ENCODE results near the gene ATP8B1.

Gene ATP8B1

DNA sequence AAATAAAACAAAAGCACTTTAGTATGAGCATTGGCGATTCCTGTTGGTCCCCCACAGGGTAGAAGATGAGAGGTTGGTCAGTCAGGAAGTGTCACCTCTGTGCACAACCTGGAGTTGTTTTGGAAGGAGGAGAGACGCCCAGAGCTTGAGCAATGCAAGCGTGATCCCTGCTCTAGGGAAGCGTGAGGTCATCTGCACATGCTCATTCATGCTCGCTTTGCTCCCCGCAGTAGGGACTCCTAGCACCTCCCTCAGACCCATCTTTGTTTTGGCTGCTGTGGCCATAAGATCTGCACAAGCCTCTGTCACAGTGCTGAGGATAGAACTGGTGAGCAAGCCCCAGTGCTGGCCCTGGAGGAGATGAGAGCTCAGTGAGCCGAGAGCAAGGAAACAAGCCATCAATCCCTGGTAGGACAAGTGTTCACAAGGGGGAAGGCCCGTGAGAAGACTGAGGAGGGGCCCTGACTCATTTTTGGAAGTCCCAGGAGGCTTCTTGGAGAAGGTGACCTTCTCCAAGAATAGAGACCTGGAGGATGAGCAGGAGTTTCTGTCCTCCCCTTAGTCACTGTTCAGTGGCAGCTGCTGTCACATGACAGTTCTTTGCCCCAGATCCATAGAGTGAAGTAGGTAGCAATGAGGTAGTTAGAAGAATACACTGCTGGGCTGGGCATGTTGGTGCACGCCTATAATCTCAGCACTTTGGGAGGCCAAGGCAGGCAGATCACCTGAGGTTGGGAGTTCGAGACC, 13.3 kb upstream of the ATP8B1 start:
- DNase-seq, result no peak

DNA sequence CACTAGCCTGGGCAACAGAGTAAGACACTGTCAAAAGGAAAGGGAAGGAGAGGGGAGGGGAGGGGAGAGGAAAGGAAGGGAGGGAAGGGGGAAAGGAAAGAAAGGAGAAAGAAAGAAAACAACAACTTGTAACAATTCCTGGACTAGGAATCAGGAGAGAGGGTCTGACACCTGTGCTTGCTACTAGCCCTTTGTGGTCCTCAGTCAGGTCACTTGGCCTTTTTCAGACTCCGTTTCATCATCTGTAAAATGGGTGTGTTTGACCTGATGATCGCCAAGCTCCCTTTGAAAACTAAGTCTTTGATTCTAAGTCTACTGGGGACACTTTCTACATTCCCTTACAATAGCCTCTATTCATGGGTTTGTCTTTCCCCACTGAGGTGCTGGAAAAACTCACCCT, 11.4 kb upstream of the ATP8B1 start:
- DNase-seq, result no peak

DNA sequence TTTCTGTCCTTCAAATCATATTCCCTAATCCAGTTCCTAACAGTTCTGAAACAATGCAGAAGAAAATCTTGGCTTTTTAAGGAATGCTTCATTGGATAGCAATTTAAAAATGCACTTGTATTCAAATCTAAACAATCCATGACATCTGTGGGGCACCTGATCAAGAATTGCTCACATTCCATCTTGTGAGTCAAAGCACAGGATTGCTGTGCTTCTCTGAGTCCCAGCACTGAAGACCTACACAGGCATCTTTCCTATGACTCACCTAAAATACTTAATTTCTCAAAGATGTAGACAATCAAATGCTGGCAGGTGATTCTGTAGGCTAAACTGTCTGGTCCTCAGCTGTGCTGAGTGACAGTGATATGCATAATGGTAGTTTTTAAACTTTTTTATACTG, 10.1 kb upstream of the ATP8B1 start:
- no peak for DNase-seq

DNA sequence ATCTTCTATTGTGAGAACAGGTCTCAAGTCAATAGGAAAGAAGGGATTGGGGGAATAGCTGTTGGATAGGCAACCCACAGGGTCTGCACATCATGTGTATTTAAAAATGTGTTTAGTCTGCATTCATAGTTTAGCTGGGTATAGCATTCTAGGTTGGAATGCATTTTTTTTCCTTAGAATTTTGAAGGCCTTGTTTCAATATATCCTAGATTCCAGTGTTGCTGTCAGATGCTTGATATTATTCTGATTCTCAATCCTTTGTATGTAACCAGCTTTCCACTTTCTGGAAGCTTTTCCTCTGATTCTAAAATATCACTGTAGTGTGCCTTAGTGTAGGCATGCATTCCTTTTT, 9.0 kb upstream of the ATP8B1 start:
- DNase-seq, result no peak

DNA sequence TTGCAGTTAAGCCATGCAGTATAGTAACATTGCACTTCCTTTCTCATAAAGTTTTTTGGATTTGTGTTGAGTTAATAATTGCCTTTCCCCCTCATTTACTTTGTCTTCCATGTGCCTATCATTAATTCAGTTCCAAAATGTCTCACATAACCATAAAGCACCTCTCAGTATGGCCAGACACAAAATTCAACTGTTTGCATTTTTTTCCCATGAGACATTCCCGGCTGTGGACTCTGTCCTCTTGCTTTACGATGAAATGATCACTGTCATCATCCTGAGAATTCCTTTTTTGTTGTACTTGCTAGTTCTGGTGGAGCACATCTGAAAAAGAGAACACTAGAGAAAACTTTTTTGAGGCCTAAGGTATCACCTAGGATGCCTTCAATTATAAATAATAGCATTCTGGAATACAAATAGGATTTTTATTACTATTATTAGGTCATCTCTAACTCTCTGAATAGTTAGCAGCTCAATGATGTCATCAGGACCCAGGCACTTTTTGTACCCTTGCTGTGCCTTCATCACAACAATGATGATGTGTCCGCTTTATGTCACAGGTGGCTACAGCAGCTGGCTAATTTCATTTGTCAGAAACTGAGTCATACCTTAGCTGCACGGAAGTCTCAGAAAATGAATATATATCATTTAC, 8.5 kb upstream of the ATP8B1 start:
- no peak for DNase-seq

DNA sequence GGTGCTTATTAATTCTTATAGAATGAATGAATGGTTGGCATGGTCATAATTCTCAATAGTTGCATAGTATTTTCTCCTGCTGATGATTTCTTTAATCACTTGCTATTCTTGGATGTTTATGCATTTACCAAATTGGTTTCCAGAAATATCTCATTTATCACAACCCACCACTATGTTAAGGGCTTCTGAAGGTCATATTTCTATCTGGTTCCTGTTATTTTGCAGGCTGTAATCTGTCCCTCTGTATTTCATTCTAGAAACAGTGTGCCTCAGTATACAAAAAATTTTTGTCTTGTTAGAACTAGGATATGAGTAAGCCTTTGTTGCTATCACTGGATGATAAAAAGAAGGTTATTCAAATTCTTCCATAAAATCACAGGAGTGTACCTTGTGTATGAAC, 6.1 kb upstream of the ATP8B1 start:
- DNase-seq, result no peak

DNA sequence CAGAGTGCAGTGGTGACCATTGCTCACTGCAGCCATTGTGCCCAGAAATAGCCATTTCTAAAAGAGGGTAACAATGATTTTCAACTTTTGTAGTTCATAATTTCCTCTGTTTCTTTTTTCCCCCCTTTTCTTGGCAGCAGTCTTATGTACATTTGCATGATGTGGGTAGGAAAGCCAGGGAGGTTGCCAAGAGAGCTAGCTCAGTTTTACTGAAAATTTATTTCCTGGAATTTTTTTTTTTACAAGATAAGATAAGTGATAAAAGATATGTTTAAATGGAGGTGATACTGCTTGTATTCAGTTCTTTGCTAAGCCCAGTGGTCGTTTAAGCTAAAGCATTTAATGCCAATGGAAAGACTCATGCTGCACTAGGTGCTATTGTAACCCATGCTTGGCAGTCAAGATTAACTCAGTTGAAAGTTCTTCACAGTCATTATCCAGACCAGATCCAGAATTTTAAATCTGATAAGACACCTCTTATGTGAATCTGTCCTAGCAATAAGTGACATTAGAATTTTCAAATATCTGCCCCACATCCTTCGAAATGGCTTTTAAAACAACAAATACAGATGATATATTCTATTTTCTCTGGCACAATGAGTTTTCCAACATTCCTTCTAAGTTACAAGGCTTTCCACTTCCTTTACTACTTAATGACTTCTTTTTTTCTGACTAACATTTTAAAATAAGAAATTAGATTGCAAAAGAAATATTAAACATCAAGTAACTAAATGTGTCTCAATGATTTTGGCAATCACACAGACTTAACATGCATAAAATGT, 4.4 kb upstream of the ATP8B1 start:
- no peak for DNase-seq

DNA sequence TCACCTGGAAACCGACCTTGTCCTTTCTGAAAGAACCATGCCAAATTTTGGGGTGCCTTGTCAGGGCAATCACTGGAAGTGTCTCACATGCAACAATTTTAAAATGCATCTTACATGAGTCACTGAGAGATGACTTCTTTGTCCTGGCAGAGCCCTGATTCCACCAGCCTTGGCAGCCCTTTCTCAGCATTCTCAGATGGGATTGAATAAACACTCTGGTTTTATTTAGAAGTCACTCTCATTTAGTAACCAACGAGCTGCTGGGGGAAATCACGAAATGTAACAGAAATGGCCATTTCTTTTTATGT, 3.8 kb upstream of the ATP8B1 start:
- no peak for DNase-seq

DNA sequence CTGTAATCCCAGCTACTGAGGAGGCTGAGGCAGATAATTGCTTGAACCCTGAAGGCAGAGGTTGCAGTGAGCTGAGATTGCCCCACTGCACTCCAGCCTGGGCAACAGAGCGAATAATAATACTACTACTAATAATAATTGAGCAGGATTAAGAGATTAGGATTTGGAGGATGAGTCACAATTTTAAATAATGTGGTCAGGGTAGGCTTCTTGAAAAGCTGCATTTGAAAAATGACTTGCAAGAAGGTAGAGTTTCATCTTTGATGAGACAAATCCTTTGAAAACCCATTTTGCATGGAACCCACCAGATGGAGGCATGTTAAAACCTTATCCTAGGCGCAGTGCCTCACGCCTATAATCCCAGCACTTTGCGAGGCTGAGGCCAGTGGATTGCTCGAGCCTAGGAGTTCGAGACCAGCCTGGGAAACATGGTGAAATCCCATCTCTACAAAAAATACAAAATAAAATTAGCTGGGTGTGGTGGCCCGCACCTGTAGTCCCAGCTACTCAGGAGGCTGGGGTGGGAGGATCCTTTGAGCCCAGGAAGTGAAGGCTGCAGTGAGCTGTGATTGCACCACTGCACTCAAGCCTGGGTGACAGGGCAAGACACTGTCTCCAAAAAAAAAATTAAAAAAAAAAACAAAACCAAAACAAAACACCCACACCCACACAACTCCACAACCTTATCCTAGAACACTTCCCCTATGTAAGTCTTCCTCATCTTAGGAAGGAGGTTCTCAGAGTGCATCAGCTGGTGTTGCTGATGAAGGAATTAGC, 3.3 kb upstream of the ATP8B1 start:
- DNase-seq, result no peak

DNA sequence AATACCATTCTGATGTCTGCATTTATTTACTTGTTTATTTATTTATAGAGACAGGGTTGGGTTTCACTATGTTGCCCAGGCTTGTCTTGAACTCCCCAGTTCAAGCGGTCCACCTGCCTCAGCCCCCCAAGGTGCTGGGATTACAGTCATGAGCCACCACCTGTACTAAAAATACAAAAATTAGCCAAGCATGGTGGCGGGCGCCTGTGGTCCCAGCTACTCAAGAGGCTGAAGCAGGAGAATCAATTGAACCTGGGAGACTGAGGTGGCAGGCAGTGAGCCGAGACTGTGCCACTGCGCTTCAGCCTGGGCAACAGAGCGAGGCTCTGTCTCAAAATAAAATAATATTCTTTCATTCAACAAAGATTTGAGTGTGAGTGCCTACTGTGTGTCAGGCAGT, 2.0 kb upstream of the ATP8B1 start:
- DNase-seq, result no peak

DNA sequence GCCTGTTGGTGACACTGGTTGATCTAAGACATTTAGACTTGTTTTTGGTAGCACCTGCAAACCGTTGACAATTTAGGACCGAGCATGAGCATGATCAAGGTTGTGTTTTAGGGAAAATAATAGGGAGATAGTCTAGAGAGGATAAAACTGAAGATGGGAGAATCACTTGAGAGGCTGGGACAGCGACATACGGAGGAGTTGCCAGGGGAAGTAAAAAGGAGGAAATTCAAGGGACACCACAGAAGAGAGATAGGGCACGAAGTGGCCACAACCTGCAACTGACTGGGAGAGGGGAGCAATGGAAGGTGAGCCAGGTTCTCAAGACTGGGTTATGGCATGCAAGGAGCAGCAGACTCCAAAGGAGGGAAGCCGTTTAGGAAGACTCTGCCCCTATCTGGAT, 1.4 kb upstream of the ATP8B1 start:
- DNase-seq, result no peak

DNA sequence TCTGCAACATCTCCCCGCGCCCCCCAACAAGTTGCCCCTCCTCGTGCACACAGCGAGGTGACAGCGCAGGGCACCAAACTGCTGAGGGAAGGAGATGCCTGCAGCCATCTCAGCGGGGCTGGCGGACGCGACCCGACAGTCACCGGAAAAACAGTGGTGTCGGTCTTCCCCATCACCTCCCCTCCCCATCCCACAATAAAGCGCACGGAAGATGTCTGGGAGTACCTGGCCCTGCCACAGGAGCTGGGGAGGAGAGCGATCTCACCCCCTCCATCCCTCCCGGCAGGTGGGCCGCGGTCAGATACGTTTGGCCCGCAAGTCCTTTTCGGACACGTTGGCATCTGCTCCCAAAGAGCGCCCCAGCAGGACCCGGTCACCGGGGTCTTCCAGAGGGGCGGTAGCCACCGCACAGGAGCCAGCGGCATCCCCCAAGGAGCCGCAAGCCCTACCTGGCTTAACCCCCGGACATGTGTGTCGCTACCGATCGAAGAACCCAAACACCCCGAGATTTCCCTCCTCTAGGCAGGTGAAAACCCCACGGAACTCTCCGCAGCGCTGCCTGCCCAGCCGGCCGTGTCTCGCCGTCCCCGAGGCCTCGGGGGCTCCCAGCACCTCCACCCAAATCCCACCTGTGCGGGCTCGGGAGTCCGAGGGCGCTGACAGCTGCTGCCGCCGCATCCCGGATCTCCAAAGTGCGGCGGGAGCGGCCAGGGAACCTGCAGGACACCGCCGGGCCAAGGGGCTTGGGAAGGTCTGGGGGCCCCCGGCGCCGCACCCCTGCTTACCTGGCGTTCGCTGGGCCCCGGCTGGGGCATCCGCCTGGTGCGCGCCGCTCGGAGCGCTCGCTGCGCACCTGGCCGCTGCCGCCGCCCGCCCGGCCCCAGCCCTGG, 657 bp downstream of the ATP8B1 start:
- no peak for DNase-seq

DNA sequence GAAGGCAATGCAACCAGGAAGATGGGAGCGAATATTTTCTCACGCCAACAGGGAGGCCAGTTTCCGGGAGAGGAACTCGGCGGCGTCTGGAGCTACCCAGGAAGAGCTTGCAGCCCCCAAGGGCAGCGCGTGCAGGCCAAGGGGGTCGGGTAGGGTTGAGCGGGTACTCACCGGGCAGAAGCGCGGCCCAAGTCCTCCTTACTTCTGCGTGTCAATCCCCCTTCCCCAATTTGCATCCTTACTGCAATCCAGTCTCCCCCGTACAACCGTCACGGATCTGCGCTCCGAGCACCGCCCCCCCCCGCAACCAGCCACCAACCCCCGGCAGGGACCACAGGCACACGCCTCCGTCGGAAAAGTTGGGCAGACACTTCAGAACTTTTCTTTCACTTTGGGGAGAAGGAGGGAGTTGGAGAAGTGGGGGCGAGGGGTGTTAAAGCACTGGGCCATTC, 1.3 kb downstream of the ATP8B1 start:
- DNase-seq, result peak; percentile 20

DNA sequence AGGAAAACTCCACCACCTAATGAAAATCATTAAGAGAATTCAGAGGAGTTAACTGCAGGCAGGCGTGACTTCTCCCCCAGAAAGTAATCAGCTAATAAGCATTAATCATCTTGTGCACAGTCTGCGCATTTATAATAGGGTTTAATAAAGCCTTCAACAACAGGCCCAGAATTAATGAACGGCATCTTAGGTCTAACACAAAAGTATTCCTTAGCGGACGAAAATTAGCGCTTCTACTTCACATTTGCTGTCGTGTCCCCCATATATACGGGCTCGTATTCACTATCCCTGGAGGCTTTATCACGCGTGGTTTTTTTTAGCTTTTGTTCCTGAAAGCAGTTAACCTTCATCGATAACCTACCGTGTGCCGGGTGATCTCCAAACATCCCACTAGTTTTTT, 1.8 kb downstream of the ATP8B1 start:
- DNase-seq, result no peak

DNA sequence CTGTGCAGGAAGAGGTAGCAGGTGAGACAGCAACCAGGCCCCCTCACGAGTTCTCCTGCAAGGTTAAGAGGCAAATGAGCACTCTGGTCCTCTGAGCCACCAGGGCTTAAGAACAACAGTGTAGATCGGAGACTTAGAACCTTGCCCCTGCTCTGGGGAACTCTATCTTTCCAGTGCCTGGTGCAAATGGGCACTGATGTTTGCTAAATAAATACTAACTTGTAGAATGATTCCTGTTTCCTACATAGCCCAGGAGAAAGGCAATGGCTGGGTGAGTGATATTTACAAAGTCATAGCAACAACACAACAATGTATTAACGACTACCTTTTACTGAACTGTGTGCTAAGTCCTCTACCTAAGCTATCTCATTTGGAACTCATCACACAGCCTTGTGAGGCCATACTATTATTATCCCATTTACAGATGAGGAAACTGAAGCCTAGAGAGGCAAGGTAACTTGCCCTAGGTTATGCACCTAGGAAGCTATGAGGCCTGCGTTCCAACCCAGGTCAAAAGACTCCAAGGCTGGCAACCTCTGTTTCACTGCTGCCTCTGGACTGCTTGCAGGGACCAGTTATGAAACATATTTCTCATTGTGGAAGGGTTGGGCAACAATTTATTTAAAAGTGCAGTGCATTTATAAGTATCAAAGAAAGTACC, 4.3 kb downstream of the ATP8B1 start:
- DNase-seq, result peak; percentile 42

DNA sequence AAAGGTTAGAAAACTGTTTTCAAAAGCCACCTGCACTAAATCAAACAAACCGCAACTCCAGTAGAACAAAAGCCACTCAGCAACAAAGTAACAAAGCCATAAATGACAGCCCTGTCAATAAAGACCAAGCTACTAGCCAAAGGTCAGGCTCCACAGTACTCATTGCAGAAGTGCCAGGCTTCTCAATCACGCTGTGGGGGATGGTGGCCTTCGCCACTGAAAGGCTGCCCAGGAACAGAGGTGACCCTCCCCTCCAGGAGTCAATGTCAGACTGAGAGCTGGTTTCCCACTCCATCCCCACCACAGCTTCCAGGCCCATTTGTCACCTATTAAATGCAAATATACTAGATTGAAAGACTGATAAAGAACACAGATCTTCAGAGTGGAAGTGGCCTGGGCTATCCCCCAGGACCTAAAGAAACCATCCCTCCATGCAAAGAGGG, 5.9 kb downstream of the ATP8B1 start:
- DNase-seq, result peak; percentile 77

DNA sequence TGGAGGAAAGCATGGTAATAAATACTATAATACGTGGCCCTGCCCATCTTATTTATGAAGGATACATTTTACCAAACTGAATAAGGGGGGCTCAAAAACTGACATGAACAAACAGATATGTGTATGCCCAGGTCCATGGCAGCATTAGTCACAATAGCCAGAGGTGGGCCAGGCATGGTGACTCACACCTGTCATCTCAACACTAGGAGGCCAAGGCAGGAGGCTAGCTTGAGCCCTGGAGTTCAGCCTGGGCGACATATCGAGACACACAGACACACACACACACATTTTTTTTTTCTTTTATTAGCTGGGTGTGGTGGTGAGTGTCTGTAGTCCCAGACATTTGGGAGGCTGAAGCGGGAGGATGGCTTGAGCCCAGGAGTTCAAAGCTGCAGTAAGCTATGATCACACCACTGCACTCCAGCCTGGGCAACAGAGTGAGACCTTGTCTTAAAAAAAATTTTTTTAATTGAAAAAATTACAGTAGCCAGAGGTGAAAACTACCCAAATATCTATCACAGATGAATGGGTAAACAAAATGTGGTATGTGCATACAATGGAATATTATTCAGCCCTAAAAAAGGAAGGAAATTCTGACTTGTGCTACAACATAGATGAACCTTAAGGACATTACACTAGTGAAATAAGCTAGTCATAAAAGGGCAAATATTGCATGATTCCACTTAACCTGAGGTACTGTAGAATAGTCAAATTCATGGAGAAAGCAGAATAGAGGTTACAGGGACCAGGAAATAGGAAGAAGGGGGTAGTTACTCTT, 8.0 kb downstream of the ATP8B1 start:
- no peak for DNase-seq

DNA sequence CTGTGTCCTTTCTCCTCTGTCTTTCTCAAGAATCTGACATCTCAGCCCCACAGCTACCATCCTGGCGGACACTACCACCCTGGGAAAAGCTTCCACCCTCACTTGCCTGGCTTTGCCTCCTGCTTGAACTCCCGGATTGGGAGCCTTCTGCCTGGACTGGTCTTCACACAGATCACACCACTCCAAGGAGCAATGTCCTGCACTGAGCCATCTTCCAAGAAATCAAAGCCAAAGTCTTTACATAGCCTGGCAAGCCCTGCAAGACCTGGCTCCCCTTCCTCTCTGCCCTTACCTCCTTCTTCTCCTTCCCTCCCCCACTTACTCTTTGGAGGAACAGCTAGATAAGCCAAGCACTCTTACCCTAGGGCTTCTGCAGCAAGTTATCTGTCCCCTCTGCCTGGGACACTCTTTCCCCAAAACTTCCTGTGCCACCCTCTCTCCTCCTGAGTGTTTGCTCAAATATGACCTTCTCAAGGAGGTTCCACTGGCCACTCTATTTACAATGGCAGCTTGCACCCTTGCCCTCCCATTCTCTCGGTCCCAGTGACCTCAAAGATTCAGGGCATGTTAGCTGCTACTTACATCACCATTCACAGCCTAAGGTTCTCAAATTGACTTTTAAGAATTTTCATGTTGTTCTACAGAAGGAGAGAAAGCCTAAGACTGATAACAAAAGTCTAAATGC, 9.7 kb downstream of the ATP8B1 start:
- DNase-seq, result no peak

DNA sequence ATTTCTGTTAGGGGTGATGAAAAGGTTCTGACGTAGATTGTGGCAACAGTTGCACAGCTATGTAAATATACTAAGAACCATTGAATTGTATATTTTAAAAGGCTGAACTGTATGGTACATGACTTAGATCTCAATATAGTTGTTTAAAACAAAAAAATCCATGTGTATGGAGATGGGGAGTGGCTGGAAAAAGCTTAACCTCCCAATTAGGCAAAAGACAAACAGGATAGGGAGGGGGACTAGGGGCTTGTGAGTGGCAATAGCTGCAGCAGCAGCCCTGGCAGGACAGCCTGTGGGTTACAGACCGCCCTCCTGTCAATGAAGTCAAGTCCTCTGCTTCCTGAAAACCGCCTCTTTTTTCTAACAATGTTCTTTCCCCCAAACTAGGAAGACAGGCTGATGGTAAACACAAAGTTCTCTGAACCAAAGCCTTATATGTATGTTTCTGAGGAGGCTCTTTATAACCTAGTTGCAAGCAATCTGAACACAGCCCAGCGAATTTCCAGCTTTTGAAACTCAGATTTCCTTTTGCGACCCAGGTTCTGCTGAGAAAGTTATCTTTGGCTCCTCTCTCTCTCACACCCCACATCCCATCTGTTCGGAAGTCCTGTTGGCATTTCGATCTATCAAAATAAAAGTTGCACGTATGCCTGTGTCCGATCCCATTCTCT, 10.3 kb downstream of the ATP8B1 start:
- DNase-seq, result peak; percentile 72

DNA sequence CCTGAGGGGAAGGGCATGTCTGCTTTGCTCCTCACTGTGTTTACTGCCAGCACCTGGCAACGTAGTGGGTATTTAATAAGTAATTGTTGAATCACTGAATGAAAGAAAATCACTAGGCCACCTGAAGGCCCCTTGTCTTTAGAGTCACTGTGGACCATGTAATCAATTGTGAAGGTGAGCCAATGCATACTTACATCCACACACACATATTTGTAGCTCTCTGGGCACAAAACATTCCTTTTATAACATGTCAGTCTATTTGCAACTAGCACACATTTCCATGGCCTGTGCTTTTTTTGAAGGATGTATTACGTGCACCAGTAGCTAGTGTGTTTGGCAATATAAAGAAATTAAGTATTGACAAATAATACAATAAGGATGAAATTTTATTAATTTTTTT, 11.2 kb downstream of the ATP8B1 start:
- no peak for DNase-seq

Measured in NCI-H2029 (cell line).